Right lobe of liver (tissue), 6 donors: ENCODE results near the gene LARP4B. TPM values are rescaled to one million over a fixed set of nuclear protein-coding genes. Genes with fewer than 3 reads are reported as not detected.

Experiments used
- ATAC-seq, 4 donors: fragments of 200-7000 bp; cut with Tn5 transposase; one replicate each; pipeline ENCODE4 v1.9.1; 2020; ENCODE audit warnings: mild to moderate bottlenecking in 4 of 4, moderate library complexity in 4 of 4
- DNase-seq, 3 donors: peaks; one replicate each; pipeline ENCODE4 v3.0.0-alpha.2; 2020
- H3K27ac ChIP-seq, 3 donors: fragments of 200-600 bp; one replicate each; pipeline ENCODE4 v1.8.0; 2022
- H3K27me3 ChIP-seq, 2 donors: fragments of 200-600 bp; one replicate each; pipeline ENCODE4 v1.8.0; 2022
- H3K36me3 ChIP-seq, 4 donors: fragments of 200-600 bp; sonication (generic) in 1 of 4; one replicate each; pipeline versions ENCODE4 v1.5.1 to v1.8.0; 2017 to 2022; ENCODE audit warnings: control low read depth in 1 of 4
- H3K4me1 ChIP-seq, 4 donors: fragments of 200-600 bp; sonication (generic) in 1 of 4; one replicate each; pipeline versions ENCODE4 v1.5.1 to v1.8.0; 2017 to 2022; ENCODE audit warnings: control low read depth in 1 of 4
- H3K4me3 ChIP-seq, 3 donors: fragments of 200-600 bp; one replicate each; pipeline ENCODE4 v1.8.0; 2022
- H3K9me3 ChIP-seq, 4 donors: fragments of 200-600 bp; sonication (generic) in 1 of 4; one replicate each; pipeline versions ENCODE4 v1.5.1 to v1.8.0; 2017 to 2022; ENCODE audit warnings: control low read depth in 1 of 4
- POLR2A ChIP-seq: fragments of 450-650 bp; IDR thresholded peaks from one replicate; pipeline ENCODE4 v1.6.1; 2017; ENCODE audit warnings: antibody characterized with exemption, mild to moderate bottlenecking
- WGBS: methylation state at CpG from one replicate; pipeline ENCODE4 v1.1.6; 2018; ENCODE audit warnings: low coverage, low lambda C conversion rate; ENCODE audit not compliant: insufficient coverage; ENCODE audit errors: missing lambda C conversion rate; 5-methylcytosine and 5-hydroxymethylcytosine counted together
- intact Hi-C, 2 donors: fragments of 100-400 bp; cut with DNase I; formaldehyde crosslinking; loops; one replicate each; pipeline versions ENCODE4 v1.11.2 to v1.14.1; 2022
- total RNA-seq, 6 experiments: library from RNA; depleted of rRNA in 2 of 6; stranded (reverse); fragments of >200 nt in 2 of 6; fragmentation: NEBNext Ultra II Directional in 3 of 6; extraction: Animal tissue kit (Norgen Biotek cat#: 25700) in 3 of 6; gene quantifications; one replicate each; pipeline versions ENCODE4 v1.1.0 to v1.2.4, GENCODE V29; 2016 to 2023
- TF ChIP-seq, protein P1 (sequence below), 4 donors: fragments of 200-600 bp in 3 of 4; fragments of 450-650 bp in 1 of 4; IDR thresholded peaks; one replicate each; pipeline versions ENCODE4 v1.5.1 to v1.8.0; 2016 to 2022; ENCODE audit warnings: antibody characterized with exemption in 4 of 4, mild to moderate bottlenecking in 2 of 4
- donor health status: DM: no; HTN: yes; CAD: no.
- donor health status: DM: no; HTN: no; CAD: no.
- donor health status: DM: no; HTN: no; CAD: no.
- donor health status: DM: no; HTN: yes; CAD: no.
- donor health status: DM: no; HTN: yes; CAD: no.

Gene LARP4B
- total RNA-seq, 6 experiments from 2014 or later: 22.4 to 35.9 (median 31.7) TPM

DNA sequence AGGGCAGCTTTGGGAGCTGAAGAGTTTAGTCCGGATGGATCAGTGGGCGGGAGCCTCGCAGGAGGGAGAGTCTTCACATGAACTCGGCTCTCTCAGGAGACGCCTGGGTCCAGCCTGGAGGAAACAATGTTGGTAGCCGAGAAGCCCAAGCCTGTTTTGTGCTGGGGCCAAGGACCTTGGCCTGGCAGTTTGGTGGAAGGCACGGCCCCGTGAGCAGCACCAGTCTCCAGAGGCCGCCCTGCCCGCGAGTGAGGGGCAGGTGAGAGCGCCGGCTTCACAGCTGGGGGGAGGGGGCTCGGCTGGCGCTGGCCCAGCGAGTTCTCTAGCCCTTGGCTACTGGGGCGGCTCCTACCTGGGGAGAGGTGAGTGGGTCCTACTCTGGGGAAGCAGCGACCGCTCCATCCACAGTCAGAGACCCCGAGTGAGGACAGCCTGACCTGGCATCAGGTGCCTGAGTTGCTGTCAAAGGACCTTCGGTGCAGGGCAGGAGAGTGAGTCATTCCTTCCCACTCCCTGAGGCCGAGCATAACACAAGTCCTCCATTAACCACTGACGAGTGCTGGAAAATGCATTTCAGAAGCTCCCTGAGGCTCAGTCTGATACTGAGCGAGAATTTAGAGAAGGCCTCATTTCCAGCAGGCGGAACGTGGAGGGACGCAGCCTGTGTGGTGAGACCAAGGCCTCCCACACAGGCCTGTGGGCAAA, 152.7 kb downstream of the LARP4B start:
- intact Hi-C loops: no loop called here
- ATAC-seq: no peak
- Histone ChIP-seq H3K27me3 (no peaks in the 10 kb centered on the region), H3K4me1 (no peaks in the 10 kb centered on the region), H3K9me3 (no peaks in the 10 kb centered on the region), H3K36me3 (no peaks in the 10 kb centered on the region), H3K4me3 (no peak overlapping the region), H3K27ac (no peak overlapping the region)
- WGBS: 91% methylated on average over 6 of the region's 27 CpGs
- no peak for DNase-seq
- TF ChIP-seq, protein P1, sequence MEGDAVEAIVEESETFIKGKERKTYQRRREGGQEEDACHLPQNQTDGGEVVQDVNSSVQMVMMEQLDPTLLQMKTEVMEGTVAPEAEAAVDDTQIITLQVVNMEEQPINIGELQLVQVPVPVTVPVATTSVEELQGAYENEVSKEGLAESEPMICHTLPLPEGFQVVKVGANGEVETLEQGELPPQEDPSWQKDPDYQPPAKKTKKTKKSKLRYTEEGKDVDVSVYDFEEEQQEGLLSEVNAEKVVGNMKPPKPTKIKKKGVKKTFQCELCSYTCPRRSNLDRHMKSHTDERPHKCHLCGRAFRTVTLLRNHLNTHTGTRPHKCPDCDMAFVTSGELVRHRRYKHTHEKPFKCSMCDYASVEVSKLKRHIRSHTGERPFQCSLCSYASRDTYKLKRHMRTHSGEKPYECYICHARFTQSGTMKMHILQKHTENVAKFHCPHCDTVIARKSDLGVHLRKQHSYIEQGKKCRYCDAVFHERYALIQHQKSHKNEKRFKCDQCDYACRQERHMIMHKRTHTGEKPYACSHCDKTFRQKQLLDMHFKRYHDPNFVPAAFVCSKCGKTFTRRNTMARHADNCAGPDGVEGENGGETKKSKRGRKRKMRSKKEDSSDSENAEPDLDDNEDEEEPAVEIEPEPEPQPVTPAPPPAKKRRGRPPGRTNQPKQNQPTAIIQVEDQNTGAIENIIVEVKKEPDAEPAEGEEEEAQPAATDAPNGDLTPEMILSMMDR (IDR thresholded peaks at IDR 0.05): no peak
- no peak for TF ChIP-seq POLR2A

DNA sequence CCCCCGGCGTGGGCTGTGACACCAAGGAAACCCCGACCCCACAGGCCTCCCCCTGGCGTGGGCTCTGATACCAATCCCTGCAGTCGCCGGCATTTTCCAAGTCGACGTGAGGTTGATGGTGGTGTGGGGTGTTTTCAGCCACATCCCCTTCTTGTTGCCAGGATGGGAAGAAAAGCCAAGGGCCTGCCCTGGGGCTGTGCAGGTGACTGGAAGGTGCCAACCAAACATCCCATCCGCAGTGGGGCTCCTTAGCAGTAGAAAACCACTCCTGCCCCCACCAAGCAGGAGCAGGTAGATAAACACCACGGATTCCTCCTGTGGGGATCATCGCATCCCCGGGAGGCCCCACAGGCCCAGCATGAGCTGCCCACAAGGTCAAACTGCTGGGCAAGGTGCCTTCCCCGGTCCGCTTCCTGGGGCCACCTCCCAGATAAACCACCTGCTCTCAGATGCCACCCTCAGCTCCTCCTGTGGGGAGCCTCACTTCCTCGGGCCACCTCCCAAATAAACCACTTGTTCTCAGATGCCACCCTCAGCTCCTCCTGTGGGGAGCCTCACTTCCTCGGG, 153.5 kb downstream of the LARP4B start:
- Histone ChIP-seq H3K27me3 (no peaks in the 10 kb centered on the region), H3K36me3 (no peaks in the 10 kb centered on the region), H3K9me3 (no peaks in the 10 kb centered on the region), H3K4me3 (no peak overlapping the region), H3K27ac (no peak overlapping the region), H3K4me1 (no peaks in the 10 kb centered on the region)
- no CpG with 5 or more reads among the region's 16 CpGs for WGBS
- intact Hi-C loops: no loop called here
- TF ChIP-seq, protein P1 (IDR thresholded peaks at IDR 0.05): no peak
- no peak for TF ChIP-seq POLR2A
- no peak for DNase-seq
- ATAC-seq: no peak

DNA sequence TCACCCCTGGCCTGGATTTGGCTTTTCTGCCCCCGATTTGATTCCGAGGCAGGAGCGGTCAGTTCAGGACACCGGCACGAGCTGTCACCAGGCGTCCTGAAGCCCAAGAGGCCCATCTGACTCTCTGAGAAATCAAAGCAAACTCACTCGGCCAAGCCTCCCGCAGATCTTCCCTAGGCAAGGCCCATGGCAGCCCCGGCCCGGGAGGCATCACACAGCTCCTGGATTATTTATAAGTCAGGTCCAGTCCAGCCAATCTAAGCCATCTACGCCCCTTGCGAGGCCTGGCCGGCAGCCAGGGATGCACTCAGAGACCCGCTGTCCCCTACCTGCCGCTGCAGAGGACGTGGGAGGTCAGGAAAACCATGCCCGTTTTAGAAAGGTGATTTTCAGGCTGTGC, 154.7 kb downstream of the LARP4B start:
- WGBS: 67% methylated on average over 4 of the region's 17 CpGs
- ATAC-seq: no peak

DNA sequence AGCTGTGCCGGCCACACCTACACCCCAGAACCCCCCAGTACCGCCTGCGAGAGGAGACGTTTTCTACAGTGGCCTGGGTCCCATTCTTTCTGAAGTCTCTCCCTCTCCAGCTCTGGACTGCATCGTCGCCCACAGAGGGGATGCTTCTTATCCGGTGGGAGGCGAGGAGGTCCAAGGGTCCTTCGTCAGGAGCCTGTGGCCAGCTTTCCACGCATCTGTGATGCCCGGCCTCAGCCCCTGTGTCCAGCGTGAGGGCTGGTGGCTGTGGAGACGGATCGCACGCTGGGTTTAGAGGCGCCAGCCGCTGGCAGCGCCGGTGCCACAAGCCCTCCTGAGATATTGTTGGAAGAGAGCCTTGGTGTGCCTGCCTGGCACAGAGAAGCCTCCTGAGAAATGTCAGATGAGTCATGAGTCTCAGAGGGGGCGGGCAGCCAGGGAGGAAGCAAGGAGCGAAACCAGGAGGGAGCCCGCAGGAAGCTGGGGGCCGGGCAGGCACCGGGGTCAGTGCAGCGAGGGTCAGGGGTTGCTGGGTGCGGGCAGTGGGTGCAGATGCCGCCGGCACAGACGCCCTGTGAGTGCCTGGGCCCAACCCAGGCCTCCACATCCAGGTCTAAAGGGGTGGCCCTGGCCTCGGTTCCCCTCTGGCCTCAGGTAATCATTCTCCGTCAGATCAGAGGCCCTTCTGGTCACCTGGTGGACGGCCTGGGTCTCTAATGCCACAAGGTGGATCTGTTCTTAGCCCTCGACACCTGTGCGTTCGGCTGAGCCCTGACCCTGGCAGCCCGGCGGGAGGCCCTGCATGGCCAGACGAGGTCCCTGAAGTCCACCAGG, 156.0 kb downstream of the LARP4B start:
- Histone ChIP-seq H3K4me1 (no peaks in the 10 kb centered on the region), H3K27me3 (no peaks in the 10 kb centered on the region), H3K36me3 (no peaks in the 10 kb centered on the region), H3K4me3 (no peak overlapping the region), H3K9me3 (no peaks in the 10 kb centered on the region), H3K27ac (no peak overlapping the region)
- ATAC-seq: peak in 1 of 4 donors; percentile 24
- WGBS: 82% methylated on average over 3 of the region's 38 CpGs
- peak in 1 of 3 donors; percentile 49 for DNase-seq
- TF ChIP-seq, protein P1 (IDR thresholded peaks at IDR 0.05): no peak
- TF ChIP-seq POLR2A: no peak
- intact Hi-C loops: no loop called here

More for the DNA sequence above, 154.7 kb downstream of the LARP4B start:
- intact Hi-C loops: no loop called here
- no peak overlapping the region for H3K4me3 ChIP-seq
- H3K27ac ChIP-seq: no peak overlapping the region
- H3K4me1 ChIP-seq: no peaks in the 10 kb centered on the region
- H3K27me3 ChIP-seq: no peaks in the 10 kb centered on the region
- no peaks in the 10 kb centered on the region for H3K36me3 ChIP-seq
- DNase-seq: no peak
- no peaks in the 10 kb centered on the region for H3K9me3 ChIP-seq
- TF ChIP-seq, protein P1 (IDR thresholded peaks at IDR 0.05): no peak
- no peak for TF ChIP-seq POLR2A
